ENCODE measurements around the gene DCAF15. TPM values are rescaled to one million over a fixed set of nuclear protein-coding genes. Genes with fewer than 3 reads are reported as not detected.
A peak's percentile ranks its signal among the peaks of the same experiment; 100 is the strongest.

DCAF15 gene
- total RNA-seq, 4 donors from 2014 or later: 9.5 to 19.6 (median 11.6) TPM

DNA sequence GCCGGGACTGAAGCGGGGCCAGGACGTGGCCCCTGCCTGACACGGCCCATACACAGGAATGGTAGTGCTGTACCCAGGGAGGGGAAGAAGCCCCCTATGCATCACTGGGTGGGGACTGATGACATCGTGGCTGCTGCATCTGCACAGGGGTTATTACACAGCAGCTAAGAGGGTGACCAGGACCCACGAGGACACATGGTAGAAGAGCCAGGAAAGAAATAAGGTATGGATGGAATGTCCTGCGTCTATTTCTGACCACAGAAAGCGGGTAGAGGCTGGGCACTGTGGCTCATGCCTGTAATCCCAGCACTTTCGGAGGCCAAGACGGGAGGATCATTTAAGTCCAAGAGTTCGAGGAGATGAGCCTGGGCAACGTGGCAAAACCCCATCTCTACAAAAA lies 24.1 kb downstream of the DCAF15 start:
- Histone ChIP-seq H3K36me3 (peaks cover 0 to 12% of the 10 kb centered on the region in 2 donors), H3K9me3 (no peaks in the 10 kb centered on the region), H3K27ac (no peak overlapping the region), H3K4me1 (peaks cover 4 to 7% of the 10 kb centered on the region in 2 donors), H3K4me3 (replicated peaks in 1 of 3) (no peak overlapping the region), H3K27me3 (no peaks in the 10 kb centered on the region)
- no peak for TF ChIP-seq POLR2A (IDR thresholded peaks at IDR 0.05)
- TF ChIP-seq, protein P1, sequence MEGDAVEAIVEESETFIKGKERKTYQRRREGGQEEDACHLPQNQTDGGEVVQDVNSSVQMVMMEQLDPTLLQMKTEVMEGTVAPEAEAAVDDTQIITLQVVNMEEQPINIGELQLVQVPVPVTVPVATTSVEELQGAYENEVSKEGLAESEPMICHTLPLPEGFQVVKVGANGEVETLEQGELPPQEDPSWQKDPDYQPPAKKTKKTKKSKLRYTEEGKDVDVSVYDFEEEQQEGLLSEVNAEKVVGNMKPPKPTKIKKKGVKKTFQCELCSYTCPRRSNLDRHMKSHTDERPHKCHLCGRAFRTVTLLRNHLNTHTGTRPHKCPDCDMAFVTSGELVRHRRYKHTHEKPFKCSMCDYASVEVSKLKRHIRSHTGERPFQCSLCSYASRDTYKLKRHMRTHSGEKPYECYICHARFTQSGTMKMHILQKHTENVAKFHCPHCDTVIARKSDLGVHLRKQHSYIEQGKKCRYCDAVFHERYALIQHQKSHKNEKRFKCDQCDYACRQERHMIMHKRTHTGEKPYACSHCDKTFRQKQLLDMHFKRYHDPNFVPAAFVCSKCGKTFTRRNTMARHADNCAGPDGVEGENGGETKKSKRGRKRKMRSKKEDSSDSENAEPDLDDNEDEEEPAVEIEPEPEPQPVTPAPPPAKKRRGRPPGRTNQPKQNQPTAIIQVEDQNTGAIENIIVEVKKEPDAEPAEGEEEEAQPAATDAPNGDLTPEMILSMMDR (IDR thresholded peaks at IDR 0.05): no peak
- 92 to 95% methylated on average over 12 of the region's 12 CpGs for WGBS, 2 donors
- intact Hi-C loops (cut with DNase I): no loop called here
- no peak for DNase-seq

DNA sequence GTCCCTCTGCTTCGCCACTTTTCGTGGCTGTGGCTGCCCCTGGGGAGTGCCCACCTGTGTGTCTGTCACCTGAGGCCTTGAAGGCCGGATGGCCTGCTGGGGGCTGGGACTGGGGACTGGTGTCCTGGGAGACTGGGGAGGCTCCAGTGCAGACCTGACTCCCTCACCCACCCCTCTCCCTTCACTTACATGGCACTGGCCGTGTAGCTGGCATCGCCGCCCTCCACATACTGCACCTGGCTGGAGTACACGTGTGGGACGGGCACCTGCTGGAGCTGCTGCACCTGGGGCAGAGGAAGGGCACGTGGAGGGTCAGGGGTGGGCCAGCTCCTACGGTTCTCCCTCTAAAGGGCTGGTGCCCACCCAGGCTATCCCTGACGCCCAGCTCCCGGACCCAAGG lies 25.5 kb downstream of the DCAF15 start:
- WGBS, 2 donors: 92 to 94% methylated on average over 9 to 10 of the region's 12 CpGs
- Histone ChIP-seq H3K36me3 (peaks cover 4 to 16% of the 10 kb centered on the region in 2 donors), H3K27ac (peak overlapping the region in 1 of 3 donors; percentile 28), H3K4me3 (replicated peaks in 1 of 3) (peak overlapping the region in 1 of 3 donors; percentile 26), H3K27me3 (no peaks in the 10 kb centered on the region), H3K4me1 (peaks cover 4 to 7% of the 10 kb centered on the region in 2 donors), H3K9me3 (no peaks in the 10 kb centered on the region)
- TF ChIP-seq POLR2A (IDR thresholded peaks at IDR 0.05): no peak
- TF ChIP-seq, protein P1 (IDR thresholded peaks at IDR 0.05): no peak
- intact Hi-C loops (cut with DNase I): no loop called here
- DNase-seq: no peak

DNA sequence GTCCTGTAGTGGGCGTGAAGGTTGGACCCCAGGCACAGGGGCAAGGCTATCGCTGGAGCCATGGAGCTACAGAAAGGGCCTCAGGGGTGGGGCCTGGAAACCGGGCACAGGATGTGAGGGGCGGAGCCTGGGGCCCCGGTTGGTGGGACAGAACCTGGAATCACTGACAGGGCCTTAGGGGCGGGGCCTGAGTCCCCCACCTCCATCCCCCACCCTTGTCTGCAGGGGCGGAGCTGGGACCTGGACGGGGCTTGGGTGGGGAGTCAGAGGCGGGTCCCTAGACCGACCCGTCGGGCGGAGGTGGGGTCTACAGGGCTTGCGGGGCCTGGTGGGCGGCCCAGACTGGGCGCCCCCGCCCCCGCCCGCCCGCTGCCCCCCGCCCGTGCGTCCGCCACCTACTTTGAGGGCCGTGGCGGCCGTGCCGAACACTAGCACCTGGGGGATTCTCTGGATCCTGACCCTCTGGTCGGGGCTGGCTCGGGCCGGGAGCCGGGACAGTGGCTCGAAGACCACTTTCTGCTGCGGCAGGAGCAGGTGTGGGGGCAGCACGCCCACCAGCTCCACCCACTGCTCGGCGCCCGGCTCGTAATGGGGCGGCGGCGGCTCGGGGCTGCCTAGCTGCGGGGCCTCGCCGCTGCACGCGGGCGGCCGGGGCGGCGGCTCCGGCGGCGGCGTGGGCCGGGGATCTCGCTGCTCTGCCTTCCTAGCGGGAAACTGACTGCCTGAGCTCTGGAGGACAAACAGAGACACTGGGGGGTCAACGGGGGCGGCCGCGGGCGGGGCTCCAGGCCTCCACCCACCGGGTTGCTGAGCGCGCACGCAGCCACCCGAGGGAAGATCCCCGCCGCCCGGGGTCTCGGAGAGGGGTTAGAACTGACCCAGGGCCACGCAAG lies 26.3 kb downstream of the DCAF15 start:
- H3K36me3 ChIP-seq: peaks cover 4 to 9% of the 10 kb centered on the region in 2 donors
- peak overlapping the region in 1 of 3 donors; percentile 26 for H3K4me3 ChIP-seq (replicated peaks in 1 of 3)
- H3K27me3 ChIP-seq: no peaks in the 10 kb centered on the region
- intact Hi-C loops (cut with DNase I): no loop called here
- H3K4me1 ChIP-seq: peaks cover 4 to 7% of the 10 kb centered on the region in 2 donors
- peak overlapping the region in 1 of 3 donors; percentile 28 for H3K27ac ChIP-seq
- H3K9me3 ChIP-seq: no peaks in the 10 kb centered on the region
- 42 to 57% methylated on average over 6 to 15 of the region's 74 CpGs for WGBS, 2 donors
- peak; percentile 67 to 75 for DNase-seq
- TF ChIP-seq POLR2A (IDR thresholded peaks at IDR 0.05): no peak
- TF ChIP-seq, protein P1 (IDR thresholded peaks at IDR 0.05): no peak

DNA sequence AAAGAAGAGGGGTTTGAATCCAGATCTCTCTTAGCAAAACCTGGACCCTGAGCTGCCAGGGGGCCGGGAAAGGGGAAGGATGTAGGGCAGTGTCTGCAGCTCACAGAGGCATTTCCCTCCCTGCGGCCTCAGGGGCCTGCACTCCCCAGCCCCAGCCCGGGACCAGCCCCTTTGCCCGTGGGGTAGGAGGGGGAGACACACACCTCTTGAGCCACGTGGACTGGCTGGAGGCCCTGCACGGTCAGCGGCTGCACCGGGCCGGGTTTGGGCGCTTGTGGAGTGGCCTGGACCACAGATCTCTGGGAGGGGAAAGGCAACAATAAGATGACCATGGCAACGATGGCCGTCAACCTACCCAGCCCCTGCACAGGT lies 26.9 kb downstream of the DCAF15 start:
- Histone ChIP-seq H3K27me3 (no peaks in the 10 kb centered on the region), H3K4me1 (peaks cover 4 to 7% of the 10 kb centered on the region in 2 donors), H3K4me3 (replicated peaks in 1 of 3) (peak overlapping the region in 1 of 3 donors; percentile 26), H3K27ac (no peak overlapping the region), H3K9me3 (no peaks in the 10 kb centered on the region), H3K36me3 (peaks cover 4 to 8% of the 10 kb centered on the region in 2 donors)
- intact Hi-C loops (cut with DNase I): no loop called here
- TF ChIP-seq POLR2A (IDR thresholded peaks at IDR 0.05): no peak
- TF ChIP-seq, protein P1 (IDR thresholded peaks at IDR 0.05): no peak
- 27 to 46% methylated on average over 4 to 9 of the region's 12 CpGs for WGBS, 2 donors
- no peak for DNase-seq

DNA sequence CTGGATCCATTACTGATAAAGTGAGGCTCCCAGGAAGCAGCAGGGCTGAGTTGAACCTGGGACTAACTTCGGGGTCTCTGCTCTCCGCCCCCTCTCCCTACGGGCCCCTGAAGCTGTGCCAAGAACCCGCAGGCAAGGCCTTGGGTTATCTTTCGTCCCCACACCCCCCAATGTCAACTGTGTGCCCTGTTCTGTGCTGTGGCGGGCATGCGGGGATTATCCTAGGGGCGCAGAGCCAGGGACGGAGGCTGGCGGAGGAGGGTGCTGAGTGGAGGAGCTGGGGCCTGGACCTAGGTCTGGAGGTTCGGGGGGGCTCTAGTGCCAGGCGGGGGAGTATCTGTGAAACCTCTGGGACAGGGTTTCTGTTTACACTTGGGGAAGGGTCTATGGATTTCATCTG lies 27.4 kb downstream of the DCAF15 start:
- 73 to 88% methylated on average over 7 to 10 of the region's 12 CpGs for WGBS, 2 donors
- no peaks in the 10 kb centered on the region for H3K9me3 ChIP-seq
- no peak for TF ChIP-seq POLR2A (IDR thresholded peaks at IDR 0.05)
- TF ChIP-seq, protein P1 (IDR thresholded peaks at IDR 0.05): no peak
- no peak for DNase-seq
- H3K36me3 ChIP-seq: peaks cover 4 to 8% of the 10 kb centered on the region in 2 donors
- no peak overlapping the region for H3K4me3 ChIP-seq (replicated peaks in 1 of 3)
- H3K27ac ChIP-seq: no peak overlapping the region
- intact Hi-C loops (cut with DNase I): no loop called here
- no peaks in the 10 kb centered on the region for H3K27me3 ChIP-seq
- H3K4me1 ChIP-seq: peaks cover 4 to 10% of the 10 kb centered on the region in 2 donors
